Non-pigmented ciliary epithelial cell (primary cell): ENCODE data around the gene ANTXR1.

Source experiments
- DNase-seq: peaks from one replicate; pipeline ENCODE4 v3.0.0-alpha.2; 2010; ENCODE audit warnings: low read depth

The ANTXR1 gene

GRCh38 chr2:69034122-69034521 is 21.1 kb downstream of the ANTXR1 start:
- no peak for DNase-seq

GRCh38 chr2:69034845-69035244 is 21.9 kb downstream of the ANTXR1 start:
- DNase-seq, result no peak

GRCh38 chr2:69036926-69037325 is 23.9 kb downstream of the ANTXR1 start:
- no peak for DNase-seq

GRCh38 chr2:69041214-69041613 is 28.2 kb downstream of the ANTXR1 start:
- DNase-seq, result no peak

- DNase-seq, result no peak
Observed at GRCh38 chr2:69043736-69044400, 30.9 kb downstream of the ANTXR1 start.

- peak; percentile 67 for DNase-seq
Observed at GRCh38 chr2:69046221-69046662, 33.3 kb downstream of the ANTXR1 start.

GRCh38 chr2:69047625-69048145 is 34.7 kb downstream of the ANTXR1 start:
- no peak for DNase-seq

GRCh38 chr2:69050802-69051201 is 37.8 kb downstream of the ANTXR1 start:
- no peak for DNase-seq

- DNase-seq, result no peak
Observed at GRCh38 chr2:69053416-69053965, 40.5 kb downstream of the ANTXR1 start.

- no peak for DNase-seq
Observed at GRCh38 chr2:69054431-69054830, 41.5 kb downstream of the ANTXR1 start.

- no peak for DNase-seq
Observed at GRCh38 chr2:69055688-69056470, 42.9 kb downstream of the ANTXR1 start.

- DNase-seq, result no peak
Observed at GRCh38 chr2:69057660-69058059, 44.7 kb downstream of the ANTXR1 start.

GRCh38 chr2:69059731-69060290 is 46.8 kb downstream of the ANTXR1 start:
- DNase-seq, result no peak

- DNase-seq, result no peak
Observed at GRCh38 chr2:69060938-69061501, 48.0 kb downstream of the ANTXR1 start.

- DNase-seq, result no peak
Observed at GRCh38 chr2:69061525-69061924, 48.5 kb downstream of the ANTXR1 start.

- DNase-seq, result no peak
Observed at GRCh38 chr2:69062307-69062962, 49.5 kb downstream of the ANTXR1 start.

- no peak for DNase-seq
Observed at GRCh38 chr2:69065735-69066336, 52.9 kb downstream of the ANTXR1 start.

- no peak for DNase-seq
Observed at GRCh38 chr2:69067026-69067630, 54.1 kb downstream of the ANTXR1 start.

- no peak for DNase-seq
Observed at GRCh38 chr2:69067866-69068265, 54.9 kb downstream of the ANTXR1 start.

- no peak for DNase-seq
Observed at GRCh38 chr2:69070969-69071368, 58.0 kb downstream of the ANTXR1 start.
